Nephron (organoid): Measurements from ENCODE around the gene PPP1R9A.

Experiments used
- H3K27ac Mint-ChIP-seq, 3 experiments: 2 replicates each; pipeline ENCODE4 v1.8.0; 2020; ENCODE audit warnings: mixed read lengths in 3 of 3, mild to moderate bottlenecking in 2 of 3, moderate library complexity in 1 of 3
- H3K27me3 Mint-ChIP-seq: 2 replicates; pipeline ENCODE4 v1.8.0; 2021; ENCODE audit warnings: low read depth, mild to moderate bottlenecking, moderate library complexity, mixed read lengths
- H3K36me3 Mint-ChIP-seq: 2 replicates; pipeline ENCODE4 v1.8.0; 2020; ENCODE audit warnings: low read depth, mixed read lengths
- H3K4me1 Mint-ChIP-seq: 2 replicates; pipeline ENCODE4 v1.8.0; 2020; ENCODE audit warnings: mixed read lengths
- H3K4me3 Mint-ChIP-seq, 3 experiments: 2 replicates each; pipeline ENCODE4 v1.8.0; 2020; ENCODE audit warnings: mild to moderate bottlenecking in 3 of 3, mixed read lengths in 3 of 3, moderate library complexity in 2 of 3
- H3K9me3 Mint-ChIP-seq: 2 replicates; pipeline ENCODE4 v1.8.0; 2020; ENCODE audit warnings: mixed read lengths
- TF ChIP-seq, protein P1 (sequence below), 3 experiments: fragments of 200-600 bp; sonication (generic); IDR thresholded peaks; one replicate each; pipeline ENCODE4 v1.5.0; 2021; ENCODE audit warnings: antibody characterized with exemption in 3 of 3; ENCODE audit not compliant: unreplicated experiment in 3 of 3

The PPP1R9A gene

DNA sequence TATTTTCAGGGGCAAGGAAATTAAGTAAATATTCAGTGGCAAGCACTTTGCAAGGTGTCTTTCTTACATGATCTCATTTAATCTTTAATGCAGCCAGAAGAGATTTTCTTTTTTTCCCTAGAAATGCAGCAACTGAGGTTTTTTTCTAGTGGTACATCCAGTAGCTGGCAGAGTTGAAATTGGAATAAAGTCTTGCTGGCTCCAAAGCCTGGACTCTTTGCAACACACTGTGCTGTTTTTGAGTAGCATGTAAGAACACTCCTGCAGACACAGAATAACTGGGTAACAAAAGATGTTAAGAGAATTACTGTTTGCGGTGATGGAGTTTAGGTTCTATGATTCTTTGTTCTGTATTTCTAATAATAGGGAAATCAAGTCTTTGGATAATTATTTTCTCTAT lies 293.3 kb downstream of the PPP1R9A start:
- Mint-ChIP-seq H3K4me1 (peaks cover 23% of the 10 kb centered on the region), H3K27me3 (no peaks in the 10 kb centered on the region), H3K36me3 (peaks cover 6% of the 10 kb centered on the region), H3K9me3 (no peaks in the 10 kb centered on the region), H3K27ac (no peak overlapping the region), H3K4me3 (no peak overlapping the region)
- TF ChIP-seq, protein P1, sequence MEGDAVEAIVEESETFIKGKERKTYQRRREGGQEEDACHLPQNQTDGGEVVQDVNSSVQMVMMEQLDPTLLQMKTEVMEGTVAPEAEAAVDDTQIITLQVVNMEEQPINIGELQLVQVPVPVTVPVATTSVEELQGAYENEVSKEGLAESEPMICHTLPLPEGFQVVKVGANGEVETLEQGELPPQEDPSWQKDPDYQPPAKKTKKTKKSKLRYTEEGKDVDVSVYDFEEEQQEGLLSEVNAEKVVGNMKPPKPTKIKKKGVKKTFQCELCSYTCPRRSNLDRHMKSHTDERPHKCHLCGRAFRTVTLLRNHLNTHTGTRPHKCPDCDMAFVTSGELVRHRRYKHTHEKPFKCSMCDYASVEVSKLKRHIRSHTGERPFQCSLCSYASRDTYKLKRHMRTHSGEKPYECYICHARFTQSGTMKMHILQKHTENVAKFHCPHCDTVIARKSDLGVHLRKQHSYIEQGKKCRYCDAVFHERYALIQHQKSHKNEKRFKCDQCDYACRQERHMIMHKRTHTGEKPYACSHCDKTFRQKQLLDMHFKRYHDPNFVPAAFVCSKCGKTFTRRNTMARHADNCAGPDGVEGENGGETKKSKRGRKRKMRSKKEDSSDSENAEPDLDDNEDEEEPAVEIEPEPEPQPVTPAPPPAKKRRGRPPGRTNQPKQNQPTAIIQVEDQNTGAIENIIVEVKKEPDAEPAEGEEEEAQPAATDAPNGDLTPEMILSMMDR (IDR thresholded peaks at IDR 0.05; ENCODE audit: unreplicated experiment in 3 of 3): no peak

GRCh38 chr7:95201727-95202126 lies 294.3 kb downstream of the PPP1R9A start:
- Mint-ChIP-seq H3K36me3 (peaks cover 6% of the 10 kb centered on the region), H3K4me3 (no peak overlapping the region), H3K27me3 (no peaks in the 10 kb centered on the region), H3K9me3 (no peaks in the 10 kb centered on the region), H3K4me1 (peaks cover 28% of the 10 kb centered on the region), H3K27ac (no peak overlapping the region)
- TF ChIP-seq, protein P1 (IDR thresholded peaks at IDR 0.05; ENCODE audit: unreplicated experiment in 3 of 3): no peak

DNA sequence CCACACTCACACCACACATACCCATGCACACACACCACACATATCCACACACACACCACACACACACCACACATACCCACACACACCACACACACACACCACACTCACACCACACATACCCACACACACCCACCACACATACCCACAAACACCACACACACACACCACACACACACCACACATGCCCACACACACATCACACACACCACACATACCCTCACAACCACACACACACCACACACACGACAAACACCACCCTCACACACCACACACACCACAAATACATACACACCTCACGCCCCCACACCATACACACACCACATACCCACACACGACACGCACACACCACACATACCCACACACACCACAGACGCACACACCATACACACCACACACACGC lies 297.2 kb downstream of the PPP1R9A start:
- Mint-ChIP-seq H3K9me3 (no peaks in the 10 kb centered on the region), H3K36me3 (peaks cover 6% of the 10 kb centered on the region), H3K27ac (no peak overlapping the region), H3K4me1 (peaks cover 23% of the 10 kb centered on the region), H3K4me3 (no peak overlapping the region), H3K27me3 (no peaks in the 10 kb centered on the region)
- TF ChIP-seq, protein P1 (IDR thresholded peaks at IDR 0.05; ENCODE audit: unreplicated experiment in 3 of 3): no peak

DNA sequence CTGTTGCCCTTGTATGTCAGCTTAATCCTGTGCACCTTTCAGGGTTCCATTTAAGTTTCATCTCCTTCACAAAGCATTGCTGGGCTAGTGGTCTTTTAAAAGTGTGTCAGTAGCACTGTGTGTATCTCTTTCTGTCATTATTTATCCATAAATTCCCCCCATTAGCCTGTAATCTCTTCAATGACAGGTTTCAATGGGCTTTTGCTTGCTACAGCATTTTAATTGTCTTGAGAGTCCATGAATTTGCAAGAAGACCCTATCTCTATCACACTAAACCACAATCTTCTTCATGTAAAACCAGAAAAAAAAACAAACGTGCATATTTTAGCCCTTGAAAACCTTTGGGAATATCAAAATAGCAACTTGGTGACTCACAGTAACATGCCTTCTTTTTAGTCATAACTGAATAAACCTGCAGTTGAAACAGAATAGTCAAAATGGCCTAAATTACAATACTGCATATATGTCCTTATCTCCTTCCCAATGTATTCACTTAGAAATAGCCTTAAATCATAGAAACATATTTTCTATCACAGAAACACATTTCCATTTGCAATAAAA lies 298.4 kb downstream of the PPP1R9A start:
- H3K4me3 Mint-ChIP-seq: no peak overlapping the region
- H3K36me3 Mint-ChIP-seq: peaks cover 6% of the 10 kb centered on the region

DNA sequence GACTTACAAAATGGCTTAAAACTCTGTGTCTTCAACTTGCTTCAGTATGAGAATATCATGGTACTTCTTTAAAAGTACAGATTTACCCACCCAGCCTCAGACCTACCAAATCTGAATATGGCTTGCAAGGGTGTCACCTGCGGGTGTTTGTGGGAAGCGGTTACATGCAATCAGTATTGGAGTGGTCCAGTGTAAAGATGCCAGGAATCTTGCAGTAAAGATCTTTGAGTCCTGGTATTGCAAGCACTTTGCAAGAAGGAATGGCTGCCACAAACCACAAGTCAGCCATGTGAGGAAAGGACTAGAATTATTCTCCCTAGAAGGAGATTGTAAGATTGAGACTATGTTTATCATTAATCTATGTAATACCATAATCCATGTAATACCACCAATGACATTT lies 301.9 kb downstream of the PPP1R9A start:
- Mint-ChIP-seq H3K4me3 (no peak overlapping the region), H3K27me3 (no peaks in the 10 kb centered on the region), H3K9me3 (peaks cover 10% of the 10 kb centered on the region), H3K4me1 (peaks cover 22% of the 10 kb centered on the region), H3K36me3 (peaks cover 21% of the 10 kb centered on the region), H3K27ac (peak overlapping the region; percentile 6 to 77 (median 70))
- TF ChIP-seq, protein P1 (IDR thresholded peaks at IDR 0.05; ENCODE audit: unreplicated experiment in 3 of 3): no peak

More for the DNA sequence above, 298.4 kb downstream of the PPP1R9A start:
- TF ChIP-seq, protein P1 (IDR thresholded peaks at IDR 0.05; ENCODE audit: unreplicated experiment in 3 of 3): no peak
- Mint-ChIP-seq H3K27me3 (no peaks in the 10 kb centered on the region), H3K27ac (peak overlapping the region in 2 of 3 experiments; percentile 42 to 57), H3K9me3 (no peaks in the 10 kb centered on the region), H3K4me1 (peaks cover 21% of the 10 kb centered on the region)

GRCh38 chr7:95209788-95210187 lies 302.4 kb downstream of the PPP1R9A start:
- H3K9me3 Mint-ChIP-seq: peaks cover 10% of the 10 kb centered on the region
- H3K4me3 Mint-ChIP-seq: no peak overlapping the region
- H3K27me3 Mint-ChIP-seq: no peaks in the 10 kb centered on the region
- H3K36me3 Mint-ChIP-seq: peaks cover 23% of the 10 kb centered on the region
- peak overlapping the region in 1 of 3 experiments; percentile 77 for H3K27ac Mint-ChIP-seq
- peaks cover 22% of the 10 kb centered on the region for H3K4me1 Mint-ChIP-seq
- TF ChIP-seq, protein P1 (IDR thresholded peaks at IDR 0.05; ENCODE audit: unreplicated experiment in 3 of 3): no peak
